Natural killer cell (primary cell): ENCODE results near the gene AQP7. TPM values are rescaled to one million over a fixed set of nuclear protein-coding genes. Genes with fewer than 3 reads are reported as not detected.
"Not testable (repeated sequence)": the region's sequence is repeated elsewhere in the genome, so short reads cannot be mapped to it uniquely, and the experiment has no call there.

Source experiments
- ATAC-seq, 3 donors: fragments of 150-1000 bp in 2 of 3; fragments of 200-7000 bp in 1 of 3; cut with Tn5 transposase; 1 replicate in 1 of 3; 2 replicates in 2 of 3; pipeline ENCODE4 v1.10.0; 2021; ENCODE audit warnings: mild to moderate bottlenecking in 2 of 3, moderate library complexity in 2 of 3
- DNase-seq, 2 donors: peaks; one replicate each; pipeline versions ENCODE4 v3.0.0 to v3.0.0-alpha.2; 2013 to 2021; ENCODE audit warnings: mixed read lengths in 1 of 2
- H3K27ac ChIP-seq: one replicate; pipeline ENCODE4 v1.5.1; 2013; ENCODE audit warnings: mild to moderate bottlenecking, low read length
- H3K27me3 ChIP-seq: one replicate; pipeline ENCODE4 v1.6.1; 2013; ENCODE audit warnings: low read length; ENCODE audit not compliant: control insufficient read depth, insufficient read depth
- H3K36me3 ChIP-seq: one replicate; pipeline ENCODE4 v1.6.1; 2013; ENCODE audit warnings: low read length; ENCODE audit not compliant: control insufficient read depth, insufficient read depth
- H3K4me1 ChIP-seq: one replicate; pipeline ENCODE4 v1.6.1; 2013; ENCODE audit warnings: low read length; ENCODE audit not compliant: control insufficient read depth, insufficient read depth
- H3K4me3 ChIP-seq: one replicate; pipeline ENCODE4 v1.5.1; 2013; ENCODE audit warnings: low read length
- H3K9me3 ChIP-seq: one replicate; pipeline ENCODE4 v1.6.1; 2013; ENCODE audit warnings: low read length; ENCODE audit not compliant: control insufficient read depth, insufficient read depth
- H3K27ac Mint-ChIP-seq, 2 donors: one replicate each; pipeline ENCODE4 v1.8.0; 2022; ENCODE audit warnings: mild to moderate bottlenecking in 2 of 2, mixed read lengths in 2 of 2, moderate library complexity in 1 of 2
- H3K27me3 Mint-ChIP-seq, 2 donors: one replicate each; pipeline ENCODE4 v1.8.0; 2022; ENCODE audit warnings: low read depth in 2 of 2, mixed read lengths in 2 of 2
- H3K36me3 Mint-ChIP-seq: one replicate; pipeline ENCODE4 v1.8.0; 2022; ENCODE audit warnings: mixed read lengths
- H3K4me1 Mint-ChIP-seq, 2 donors: one replicate each; pipeline ENCODE4 v1.8.0; 2022; ENCODE audit warnings: mixed read lengths in 2 of 2
- H3K4me3 Mint-ChIP-seq: one replicate; pipeline ENCODE4 v1.8.0; 2022; ENCODE audit warnings: mild to moderate bottlenecking, moderate library complexity, mixed read lengths
- H3K9me3 Mint-ChIP-seq, 2 donors: one replicate each; pipeline ENCODE4 v1.8.0; 2022; ENCODE audit warnings: mixed read lengths in 2 of 2
- CTCF ChIP-seq: fragments of 200-600 bp; IDR thresholded peaks from one replicate; pipeline ENCODE4 v1.8.0; 2022; ENCODE audit warnings: antibody characterized with exemption
- WGBS: methylation state at CpG from one replicate; pipeline ENCODE4 v1.1.7; 2013; ENCODE audit warnings: missing lambda C conversion rate; ENCODE audit not compliant: insufficient coverage; 5-methylcytosine and 5-hydroxymethylcytosine counted together
- intact Hi-C: fragments of 100-400 bp; cut with micrococcal nuclease; formaldehyde crosslinking; loops from one replicate; pipeline ENCODE4 v1.14.2; 2022
- total RNA-seq, 4 donors: library from RNA; stranded (reverse); fragments of 120-200 nt in 1 of 4; gene quantifications; one replicate each; pipeline versions ENCODE4 v1.2.3 to v1.2.4, GENCODE V29; 2013 to 2022

Gene AQP7
- total RNA-seq, 3 donors from 2014 or later (not counting 1 experiment from before 2014, with no cell fraction given): not detected

- H3K4me1 ChIP-seq, intact Hi-C loops, H3K27me3 Mint-ChIP-seq, H3K9me3 ChIP-seq, H3K36me3 ChIP-seq, ATAC-seq, H3K27ac Mint-ChIP-seq, H3K27ac ChIP-seq, H3K4me3 Mint-ChIP-seq, H3K36me3 Mint-ChIP-seq, H3K9me3 Mint-ChIP-seq, H3K4me3 ChIP-seq, DNase-seq, H3K27me3 ChIP-seq, H3K4me1 Mint-ChIP-seq: not testable (repeated sequence)
- WGBS: 88% methylated on average over 3 of the region's 3 CpGs
Measured at GRCh38 chr9:33393986-33394385, 8.4 kb downstream of the AQP7 start.

GRCh38 chr9:33393581-33393980, 8.8 kb downstream of the AQP7 start:
- H3K9me3 Mint-ChIP-seq: no peaks in the 10 kb centered on the region
- ATAC-seq (no peak), DNase-seq (no peak)
- H3K4me3 Mint-ChIP-seq: no peak overlapping the region
- H3K4me1 Mint-ChIP-seq: no peaks in the 10 kb centered on the region
- H3K27ac Mint-ChIP-seq: no peak overlapping the region
- no peaks in the 10 kb centered on the region for H3K4me1 ChIP-seq
- H3K27me3 Mint-ChIP-seq: peaks cover 0 to 7% of the 10 kb centered on the region in 2 donors
- H3K27ac ChIP-seq: no peak overlapping the region
- TF ChIP-seq CTCF: no peak
- H3K36me3 ChIP-seq: no peaks in the 10 kb centered on the region
- H3K27me3 ChIP-seq: no peaks in the 10 kb centered on the region
- H3K4me3 ChIP-seq: no peak overlapping the region
- WGBS: 87% methylated on average over 11 of the region's 11 CpGs
- H3K36me3 Mint-ChIP-seq: no peaks in the 10 kb centered on the region
- no peaks in the 10 kb centered on the region for H3K9me3 ChIP-seq
- intact Hi-C loops: no loop called here

- H3K4me3 Mint-ChIP-seq: not testable (repeated sequence)
Measured at GRCh38 chr9:33392591-33393021, 9.8 kb downstream of the AQP7 start.

GRCh38 chr9:33391111-33391771, 11.1 kb downstream of the AQP7 start:
- ATAC-seq, H3K9me3 Mint-ChIP-seq, H3K4me1 Mint-ChIP-seq, DNase-seq, H3K4me1 ChIP-seq, H3K27ac ChIP-seq, H3K36me3 ChIP-seq, H3K9me3 ChIP-seq, H3K4me3 ChIP-seq, H3K36me3 Mint-ChIP-seq, intact Hi-C loops, H3K27ac Mint-ChIP-seq, H3K27me3 Mint-ChIP-seq, H3K4me3 Mint-ChIP-seq, H3K27me3 ChIP-seq: not testable (repeated sequence)
- WGBS: 95% methylated on average over 2 of the region's 9 CpGs

More at GRCh38 chr9:33392591-33393021, 9.8 kb downstream of the AQP7 start:
- H3K27me3 Mint-ChIP-seq, H3K4me3 ChIP-seq, H3K4me1 Mint-ChIP-seq, H3K36me3 Mint-ChIP-seq, intact Hi-C loops, DNase-seq, H3K27me3 ChIP-seq, H3K9me3 Mint-ChIP-seq, H3K9me3 ChIP-seq, H3K4me1 ChIP-seq, H3K27ac Mint-ChIP-seq, H3K27ac ChIP-seq, H3K36me3 ChIP-seq, ATAC-seq: not testable (repeated sequence)
- WGBS: 90% methylated on average over 7 of the region's 7 CpGs

- Mint-ChIP-seq H3K27me3 (no peaks in the 10 kb centered on the region), H3K4me3 (no peak overlapping the region), H3K27ac (no peak overlapping the region), H3K4me1 (no peaks in the 10 kb centered on the region), H3K9me3 (no peaks in the 10 kb centered on the region), H3K36me3 (no peaks in the 10 kb centered on the region)
- no peaks in the 10 kb centered on the region for H3K9me3 ChIP-seq
- ATAC-seq: no peak
- no peaks in the 10 kb centered on the region for H3K4me1 ChIP-seq
- H3K4me3 ChIP-seq: no peak overlapping the region
- intact Hi-C loops: no loop called here
- H3K27me3 ChIP-seq: no peaks in the 10 kb centered on the region
- no peaks in the 10 kb centered on the region for H3K36me3 ChIP-seq
- no peak for TF ChIP-seq CTCF
- DNase-seq: no peak
- no peak overlapping the region for H3K27ac ChIP-seq
- 86% methylated on average over 15 of the region's 15 CpGs for WGBS
Measured at GRCh38 chr9:33388110-33388994, 14.0 kb downstream of the AQP7 start.

GRCh38 chr9:33386998-33387397, 15.4 kb downstream of the AQP7 start:
- H3K9me3 Mint-ChIP-seq, H3K27me3 Mint-ChIP-seq, DNase-seq, H3K27me3 ChIP-seq, H3K36me3 ChIP-seq, H3K4me3 ChIP-seq, H3K4me1 ChIP-seq, H3K4me1 Mint-ChIP-seq, intact Hi-C loops, H3K36me3 Mint-ChIP-seq, ATAC-seq, H3K4me3 Mint-ChIP-seq, H3K27ac ChIP-seq, H3K9me3 ChIP-seq, H3K27ac Mint-ChIP-seq: not testable (repeated sequence)
- WGBS: 80% methylated on average over 9 of the region's 9 CpGs
